Myocyte (in vitro differentiated cells): ENCODE measurements around the gene E2F2. TPM values are rescaled to one million over a fixed set of nuclear protein-coding genes. Genes with fewer than 3 reads are reported as not detected.

Experiments
- DNase-seq: peaks from one replicate; pipeline ENCODE4 v3.0.0-alpha.2; 2012; ENCODE audit warnings: low read depth
- total RNA-seq: library from RNA; depleted of rRNA; stranded (reverse); fragments of >200 nt; gene quantifications from 2 replicates; pipeline ENCODE4 v1.2.3, GENCODE V29; 2014

Gene E2F2
- total RNA-seq, 1 donor from 2014 or later = 0.13 TPM

GRCh38 chr1:23466423-23466989 is 64.5 kb downstream of the E2F2 start:
- no peak for DNase-seq

GRCh38 chr1:23463286-23463685 is 67.7 kb downstream of the E2F2 start:
- no peak for DNase-seq

DNA sequence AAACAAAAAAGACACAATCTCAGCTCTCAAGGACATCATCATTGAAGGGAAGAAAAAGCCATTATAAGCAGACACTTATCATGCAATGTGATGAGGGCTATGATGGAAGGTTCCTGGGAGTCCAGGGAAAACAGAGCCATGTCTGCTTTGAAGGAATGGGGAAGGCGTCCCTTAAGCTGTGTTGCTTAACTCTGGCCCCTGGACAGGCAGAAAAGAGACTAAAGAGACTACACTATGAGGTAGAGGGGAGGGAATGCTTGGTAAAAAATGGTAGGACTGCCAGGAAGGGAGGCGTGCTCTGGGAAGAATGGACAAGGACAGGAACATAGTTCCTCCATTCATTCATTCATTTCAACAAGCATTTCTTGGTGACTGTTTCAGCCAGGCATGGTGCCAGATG is 68.3 kb downstream of the E2F2 start:
- DNase-seq = no peak

- no peak for DNase-seq
Observed at GRCh38 chr1:23461050-23461449, 70.0 kb downstream of the E2F2 start.

- DNase-seq = no peak
Observed at GRCh38 chr1:23460519-23460918, 70.5 kb downstream of the E2F2 start.

DNA sequence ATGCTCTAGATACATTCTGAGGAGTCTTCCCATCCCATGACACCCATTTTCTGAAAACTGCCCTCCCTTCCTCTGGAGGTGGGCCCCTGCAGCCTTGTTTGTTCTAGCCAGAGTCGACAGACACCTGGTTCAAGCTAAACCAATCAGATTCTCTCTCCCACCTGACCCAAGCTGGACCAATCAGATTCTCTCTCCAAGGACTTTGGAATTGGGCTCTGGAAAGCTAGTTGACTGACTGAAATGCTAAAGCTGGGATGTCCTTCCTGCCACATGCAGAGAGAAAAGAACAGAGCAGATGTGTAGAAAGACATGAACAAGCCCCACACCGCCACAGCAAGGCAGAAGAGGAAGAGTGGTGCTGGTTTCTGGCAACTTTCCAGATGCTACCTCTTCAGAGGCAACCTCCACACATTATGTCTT is 71.7 kb downstream of the E2F2 start:
- no peak for DNase-seq

Other genes starting within 250 kb of the E2F2 start
- 85.9 and 91.8 TPM in 2 replicates for gene HNRNPR, start 186.9 kb downstream of the E2F2 start, total RNA-seq
- gene ZNF436, start 161.4 kb downstream of the E2F2 start, total RNA-seq = 17.3 and 18.8 TPM in 2 replicates
- 6.8 and 9.8 TPM in 2 replicates for gene TCEA3, start 106.5 kb downstream of the E2F2 start, total RNA-seq
- gene ASAP3, start 47.1 kb downstream of the E2F2 start, total RNA-seq = 48.8 and 104 TPM in 2 replicates
- gene ID3, start 28.3 kb upstream of the E2F2 start, total RNA-seq = 13.5 and 21.1 TPM in 2 replicates
- gene RPL11, start 160.6 kb upstream of the E2F2 start, total RNA-seq = 551 and 641 TPM in 2 replicates
- 38.7 and 43.2 TPM in 2 replicates for gene ELOA, start 212.2 kb upstream of the E2F2 start, total RNA-seq
- gene PITHD1, start 247.2 kb upstream of the E2F2 start, total RNA-seq = 51.7 and 53.4 TPM in 2 replicates